Measurements from ENCODE around the gene GOLGB1.

GRCh38 chr3:121707531-121708273, 41.8 kb downstream of the GOLGB1 start:
- TF ChIP-seq EZH2phosphoT487 (IDR thresholded peaks at IDR 0.05; ENCODE audit: insufficient read depth, low read depth) (no peak), EZH2 (IDR thresholded peaks at IDR 0.05; ENCODE audit: insufficient read depth, poor library complexity, severe bottlenecking) (no peak)
